C4-2B (cell line): ENCODE results near the gene RPP25L.

Source experiments
- ZFX ChIP-seq: fragments of 450-650 bp; IDR thresholded peaks from 2 replicates; pipeline ENCODE4 v1.6.1; 2017
- TF ChIP-seq, protein P1 (sequence below): fragments of 450-650 bp; conservative IDR thresholded peaks from 2 replicates; pipeline ENCODE4 v1.5.1; 2017; ENCODE audit warnings: mild to moderate bottlenecking

DNA sequence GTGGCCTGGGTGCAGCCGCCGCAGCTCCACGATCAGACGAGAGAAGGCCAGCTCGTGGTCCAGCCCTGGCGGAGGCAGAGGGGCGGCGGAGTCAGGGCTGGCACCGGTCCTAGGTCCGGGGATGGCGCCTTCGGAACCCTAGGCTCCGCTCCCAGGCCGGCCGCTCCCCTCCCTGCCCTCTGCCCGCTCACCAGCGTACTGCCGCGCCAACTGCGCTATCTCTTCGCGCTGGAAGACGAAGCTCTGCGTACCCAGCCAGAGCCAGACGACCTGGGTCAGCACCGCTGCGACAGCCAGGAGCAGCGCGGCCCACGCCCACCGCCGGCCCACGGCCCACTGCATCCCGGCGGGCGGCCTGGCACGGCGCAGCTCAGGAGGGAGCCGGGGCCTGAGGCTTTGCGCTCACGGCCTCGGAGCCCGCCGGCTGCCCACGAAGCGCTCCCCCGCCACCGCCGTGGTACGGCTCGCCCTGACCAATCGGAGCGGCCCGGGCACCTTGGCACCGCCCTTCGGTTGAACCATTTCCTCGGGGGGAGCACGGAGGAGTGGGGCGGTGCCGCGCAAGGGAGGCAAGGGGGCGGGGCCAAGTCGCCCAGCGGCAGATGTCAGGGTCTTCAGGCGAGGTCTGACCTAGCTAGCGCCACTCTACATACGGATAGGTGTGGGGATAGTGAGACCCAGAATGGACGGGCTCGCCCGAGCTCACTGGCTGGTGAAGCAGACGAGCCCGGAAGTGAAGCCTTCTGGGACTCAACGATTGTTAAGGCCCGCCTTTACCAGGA is 25.6 kb upstream of the RPP25L start, which contains the start of gene SIGMAR1:
- TF ChIP-seq, protein P1, sequence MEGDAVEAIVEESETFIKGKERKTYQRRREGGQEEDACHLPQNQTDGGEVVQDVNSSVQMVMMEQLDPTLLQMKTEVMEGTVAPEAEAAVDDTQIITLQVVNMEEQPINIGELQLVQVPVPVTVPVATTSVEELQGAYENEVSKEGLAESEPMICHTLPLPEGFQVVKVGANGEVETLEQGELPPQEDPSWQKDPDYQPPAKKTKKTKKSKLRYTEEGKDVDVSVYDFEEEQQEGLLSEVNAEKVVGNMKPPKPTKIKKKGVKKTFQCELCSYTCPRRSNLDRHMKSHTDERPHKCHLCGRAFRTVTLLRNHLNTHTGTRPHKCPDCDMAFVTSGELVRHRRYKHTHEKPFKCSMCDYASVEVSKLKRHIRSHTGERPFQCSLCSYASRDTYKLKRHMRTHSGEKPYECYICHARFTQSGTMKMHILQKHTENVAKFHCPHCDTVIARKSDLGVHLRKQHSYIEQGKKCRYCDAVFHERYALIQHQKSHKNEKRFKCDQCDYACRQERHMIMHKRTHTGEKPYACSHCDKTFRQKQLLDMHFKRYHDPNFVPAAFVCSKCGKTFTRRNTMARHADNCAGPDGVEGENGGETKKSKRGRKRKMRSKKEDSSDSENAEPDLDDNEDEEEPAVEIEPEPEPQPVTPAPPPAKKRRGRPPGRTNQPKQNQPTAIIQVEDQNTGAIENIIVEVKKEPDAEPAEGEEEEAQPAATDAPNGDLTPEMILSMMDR: no peak; the same call in 1 of the 2 replicates
- TF ChIP-seq ZFX: peak; percentile 94
